Measurements from ENCODE around the gene FA2H.

FA2H gene

DNA sequence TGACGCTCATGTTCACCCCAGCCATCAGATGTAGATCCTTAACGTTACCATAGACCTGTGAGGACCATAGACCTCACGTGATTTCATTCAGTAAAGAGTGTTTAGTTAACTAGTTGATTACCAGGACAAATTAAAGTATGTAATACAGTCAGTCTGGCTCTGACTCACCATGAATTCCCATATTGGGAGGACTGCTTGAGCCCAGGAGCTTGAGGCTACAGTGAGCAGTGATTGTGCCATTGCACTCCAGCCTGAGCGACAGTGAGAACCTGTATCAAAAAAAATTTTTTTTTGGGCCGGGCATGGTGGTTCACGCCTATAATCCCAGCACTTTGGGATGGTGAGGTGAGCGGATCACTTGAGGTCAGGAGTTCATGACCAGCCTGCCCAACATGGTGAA is 13.5 kb upstream of the FA2H start:
- no peak overlapping the region for H3K4me3 ChIP-seq (ENCODE audit: low read depth, low read length)
- H3K27me3 ChIP-seq, result no peaks in the 10 kb centered on the region; the same call in none of the 2 replicates
- no peaks in the 10 kb centered on the region for H3K9me3 ChIP-seq
- TF ChIP-seq, protein P1, sequence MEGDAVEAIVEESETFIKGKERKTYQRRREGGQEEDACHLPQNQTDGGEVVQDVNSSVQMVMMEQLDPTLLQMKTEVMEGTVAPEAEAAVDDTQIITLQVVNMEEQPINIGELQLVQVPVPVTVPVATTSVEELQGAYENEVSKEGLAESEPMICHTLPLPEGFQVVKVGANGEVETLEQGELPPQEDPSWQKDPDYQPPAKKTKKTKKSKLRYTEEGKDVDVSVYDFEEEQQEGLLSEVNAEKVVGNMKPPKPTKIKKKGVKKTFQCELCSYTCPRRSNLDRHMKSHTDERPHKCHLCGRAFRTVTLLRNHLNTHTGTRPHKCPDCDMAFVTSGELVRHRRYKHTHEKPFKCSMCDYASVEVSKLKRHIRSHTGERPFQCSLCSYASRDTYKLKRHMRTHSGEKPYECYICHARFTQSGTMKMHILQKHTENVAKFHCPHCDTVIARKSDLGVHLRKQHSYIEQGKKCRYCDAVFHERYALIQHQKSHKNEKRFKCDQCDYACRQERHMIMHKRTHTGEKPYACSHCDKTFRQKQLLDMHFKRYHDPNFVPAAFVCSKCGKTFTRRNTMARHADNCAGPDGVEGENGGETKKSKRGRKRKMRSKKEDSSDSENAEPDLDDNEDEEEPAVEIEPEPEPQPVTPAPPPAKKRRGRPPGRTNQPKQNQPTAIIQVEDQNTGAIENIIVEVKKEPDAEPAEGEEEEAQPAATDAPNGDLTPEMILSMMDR (IDR thresholded peaks at IDR 0.05; ENCODE audit: low read depth, low read length), result no peak
- no peaks in the 10 kb centered on the region for H3K4me1 ChIP-seq
- no peaks in the 10 kb centered on the region for H3K36me3 ChIP-seq
- DNase-seq, result no peak

DNA sequence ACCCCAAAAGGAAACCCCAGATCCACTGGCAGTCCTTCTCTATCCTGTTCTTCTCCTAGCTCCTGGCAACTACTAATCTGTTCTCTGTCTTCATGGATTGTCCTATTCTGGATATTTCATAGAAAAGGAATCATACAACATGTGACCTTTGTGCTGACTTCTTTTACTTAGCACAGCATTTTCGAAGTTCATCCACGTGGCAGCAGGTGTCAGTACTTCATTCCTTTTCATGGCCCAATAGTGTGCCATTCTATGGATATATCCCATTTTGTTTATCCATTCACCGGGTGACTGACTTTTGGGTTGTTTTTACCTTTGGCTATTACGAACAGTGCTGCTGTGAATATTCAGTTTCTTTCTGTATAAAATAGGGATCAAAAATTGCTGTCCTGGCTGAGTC is 10.4 kb upstream of the FA2H start:
- Histone ChIP-seq H3K27me3 (no peaks in the 10 kb centered on the region; the same call in none of the 2 replicates), H3K4me3 (ENCODE audit: low read depth, low read length) (no peak overlapping the region), H3K4me1 (no peaks in the 10 kb centered on the region), H3K9me3 (no peaks in the 10 kb centered on the region), H3K36me3 (no peaks in the 10 kb centered on the region)
- TF ChIP-seq, protein P1 (IDR thresholded peaks at IDR 0.05; ENCODE audit: low read depth, low read length), result no peak
- no peak for DNase-seq

DNA sequence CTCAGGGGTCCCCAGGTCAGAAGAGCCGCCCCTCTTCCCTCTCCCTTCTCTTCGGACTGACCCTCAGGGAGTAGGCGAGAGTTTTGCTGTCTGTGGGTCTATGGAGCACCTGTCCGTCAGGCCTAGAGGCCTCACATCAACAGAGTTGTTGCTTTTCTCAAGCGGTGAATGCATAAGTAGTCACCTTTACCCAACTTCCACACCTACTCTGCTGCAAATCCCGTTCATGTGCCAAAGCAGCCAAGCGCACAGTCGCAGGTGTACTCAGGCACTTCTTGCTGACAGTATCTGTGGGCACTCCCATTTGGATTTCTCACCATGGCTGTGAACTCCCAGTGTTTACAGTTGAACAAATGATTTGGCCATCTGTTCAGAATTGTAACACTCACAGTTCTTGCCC is 4.0 kb upstream of the FA2H start:
- TF ChIP-seq, protein P1 (IDR thresholded peaks at IDR 0.05; ENCODE audit: low read depth, low read length), result no peak
- Histone ChIP-seq H3K4me3 (ENCODE audit: low read depth, low read length) (no peak overlapping the region), H3K27me3 (peaks cover 7% of the 10 kb centered on the region), H3K4me1 (no peaks in the 10 kb centered on the region), H3K36me3 (no peaks in the 10 kb centered on the region), H3K9me3 (no peaks in the 10 kb centered on the region)
- DNase-seq, result no peak

DNA sequence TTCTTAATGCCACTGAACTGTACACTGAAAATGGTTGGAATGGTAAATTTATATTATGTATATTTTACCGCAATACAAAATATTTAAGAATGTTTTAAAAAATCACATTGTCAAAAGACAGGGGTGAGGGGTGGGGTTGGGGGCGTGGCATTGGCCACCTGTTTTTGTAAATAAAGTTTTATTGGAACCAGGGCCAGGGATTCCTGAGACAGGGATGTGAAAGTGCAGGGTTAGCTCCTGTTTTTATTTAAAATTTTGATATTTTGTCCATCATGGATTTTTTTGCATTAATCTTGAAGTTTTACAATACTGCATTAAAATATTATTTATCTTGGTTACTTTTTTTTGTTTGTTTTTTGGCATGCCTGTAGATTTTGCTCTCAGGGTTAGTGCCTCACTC is 2.3 kb upstream of the FA2H start:
- TF ChIP-seq, protein P1 (IDR thresholded peaks at IDR 0.05; ENCODE audit: low read depth, low read length), result no peak
- no peak for DNase-seq

DNA sequence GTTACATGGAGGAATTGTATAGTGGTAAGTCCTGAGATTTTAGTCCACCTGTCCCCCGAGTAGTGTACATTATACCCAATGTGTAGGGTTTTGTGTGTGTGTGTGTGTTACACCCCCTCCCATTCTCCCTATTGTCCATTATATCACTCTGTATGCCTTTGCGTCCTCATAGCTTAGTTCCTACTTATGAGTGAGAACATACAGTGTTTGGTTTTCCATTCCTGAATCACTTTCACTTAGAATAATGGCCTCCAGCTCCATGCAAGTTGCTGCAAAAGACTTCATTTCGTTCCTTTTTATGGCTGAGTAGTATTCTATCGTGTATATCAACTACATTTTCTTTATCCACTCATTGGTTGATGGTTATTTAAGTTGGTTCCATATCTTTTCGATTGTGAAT is 635 bp upstream of the FA2H start:
- Histone ChIP-seq H3K36me3 (no peaks in the 10 kb centered on the region), H3K27me3 (peaks cover 24% of the 10 kb centered on the region), H3K4me1 (no peaks in the 10 kb centered on the region), H3K9me3 (no peaks in the 10 kb centered on the region), H3K4me3 (ENCODE audit: low read depth, low read length) (no peak overlapping the region)
- TF ChIP-seq, protein P1 (IDR thresholded peaks at IDR 0.05; ENCODE audit: low read depth, low read length), result no peak
- DNase-seq, result no peak

More for the DNA sequence above, 2.3 kb upstream of the FA2H start:
- Histone ChIP-seq H3K36me3 (no peaks in the 10 kb centered on the region), H3K27me3 (peaks cover 23% of the 10 kb centered on the region), H3K4me1 (no peaks in the 10 kb centered on the region), H3K4me3 (ENCODE audit: low read depth, low read length) (no peak overlapping the region), H3K9me3 (no peaks in the 10 kb centered on the region)

DNA sequence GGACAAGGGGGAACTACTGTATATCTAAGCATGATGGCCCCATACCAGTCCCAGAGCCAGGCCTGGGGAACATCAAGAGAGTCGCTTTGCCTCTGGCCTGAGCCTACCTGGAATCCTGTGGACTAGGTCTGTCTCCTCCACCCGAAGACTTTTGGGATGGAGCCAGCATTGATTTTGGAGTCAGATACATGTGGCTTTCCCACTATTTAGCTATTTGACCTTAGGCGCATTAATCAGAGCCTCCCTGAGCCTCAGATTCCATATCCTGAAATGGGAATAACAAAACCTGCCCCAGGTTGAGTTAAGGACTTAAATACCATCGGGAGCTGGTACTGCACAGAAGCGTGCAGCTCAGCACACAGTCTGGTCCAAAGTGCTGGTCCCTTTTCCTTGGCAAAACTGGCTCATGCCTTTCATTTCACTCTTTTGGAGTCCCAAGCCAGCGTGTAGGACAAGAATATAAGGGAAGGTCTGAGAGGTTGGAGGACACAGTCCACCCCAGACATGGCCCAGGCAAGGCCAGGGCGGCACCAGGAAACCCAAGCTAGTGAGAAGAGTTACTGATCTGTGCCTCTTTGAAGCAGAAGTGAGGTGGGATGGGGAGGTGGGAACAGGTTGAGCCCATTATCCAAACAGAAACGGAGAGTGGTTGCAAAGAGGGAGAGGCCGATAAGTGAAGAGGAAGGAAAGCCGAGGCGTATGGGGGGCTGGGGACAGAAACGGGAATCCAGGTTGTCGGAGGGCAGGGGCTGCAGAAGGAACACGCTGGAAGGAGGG is 986 bp downstream of the FA2H start:
- H3K27me3 ChIP-seq, result peaks cover 37% of the 10 kb centered on the region
- TF ChIP-seq, protein P1 (IDR thresholded peaks at IDR 0.05; ENCODE audit: low read depth, low read length), result no peak
- H3K4me3 ChIP-seq (ENCODE audit: low read depth, low read length), result peak overlapping the region; percentile 43; the same call in 1 of the 2 replicates
- no peaks in the 10 kb centered on the region for H3K36me3 ChIP-seq
- H3K9me3 ChIP-seq, result no peaks in the 10 kb centered on the region
- no peaks in the 10 kb centered on the region for H3K4me1 ChIP-seq
- DNase-seq, result no peak

Data from BE2C (cell line).